GM19395 (cell line): ENCODE results near the gene BCL3.

ENCODE experiments used
- ATAC-seq: cut with Tn5 transposase; IDR thresholded peaks from one replicate; pipeline ENCODE4 v1.9.1; 2021; ENCODE audit warnings: mild to moderate bottlenecking, moderate library complexity; ENCODE audit not compliant: unreplicated experiment

BCL3 gene

DNA sequence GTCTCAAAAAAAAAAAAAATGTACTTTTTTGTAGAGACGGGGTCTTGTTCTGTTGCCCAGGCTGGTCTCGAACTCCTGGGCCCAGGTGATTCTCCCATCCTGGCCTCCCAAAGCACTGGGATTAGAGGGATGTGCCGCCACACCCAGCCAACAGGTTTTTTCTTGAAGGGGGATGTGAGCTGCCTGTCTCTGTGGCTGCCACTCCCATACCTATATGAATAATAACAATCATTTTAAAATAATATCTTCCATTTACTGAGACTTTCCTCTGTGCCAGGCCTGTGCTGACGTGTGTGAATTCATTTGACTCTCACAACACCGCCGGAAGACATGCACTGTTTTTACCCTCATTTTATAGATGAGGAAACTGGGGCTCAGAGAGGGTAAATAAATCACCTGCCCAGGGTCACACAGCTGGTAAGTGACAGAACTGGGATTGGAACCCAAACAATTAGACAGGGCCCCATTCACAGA is 7.2 kb upstream of the BCL3 start:
- ATAC-seq: no peak

GRCh38 chr19:44741841-44742329 is 6.6 kb upstream of the BCL3 start:
- no peak for ATAC-seq

- no peak for ATAC-seq
Measured at GRCh38 chr19:44742330-44743061, 6.0 kb upstream of the BCL3 start.

DNA sequence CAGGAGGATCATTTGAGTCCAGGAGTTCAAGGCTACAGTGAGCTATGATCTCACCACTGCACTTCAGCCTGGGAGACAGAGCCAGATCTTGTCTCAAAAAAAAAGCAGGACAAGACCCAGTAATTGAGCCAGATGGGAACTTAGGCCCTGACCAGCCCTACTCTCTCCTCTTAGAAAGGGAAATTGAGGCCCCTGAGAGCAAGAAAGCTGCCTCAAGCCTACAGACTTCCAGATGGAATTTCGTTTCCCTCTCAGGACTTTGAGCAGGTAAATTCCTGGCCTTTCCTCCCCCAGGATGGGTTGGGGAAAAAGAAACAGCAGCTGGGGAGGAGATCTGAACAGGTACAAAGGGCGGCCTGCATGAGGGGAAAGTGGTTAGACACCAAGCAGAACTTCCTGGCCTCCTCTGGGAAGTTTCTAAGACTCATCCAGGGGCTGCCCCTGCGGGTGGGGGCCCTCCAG is 3.6 kb upstream of the BCL3 start:
- no peak for ATAC-seq

DNA sequence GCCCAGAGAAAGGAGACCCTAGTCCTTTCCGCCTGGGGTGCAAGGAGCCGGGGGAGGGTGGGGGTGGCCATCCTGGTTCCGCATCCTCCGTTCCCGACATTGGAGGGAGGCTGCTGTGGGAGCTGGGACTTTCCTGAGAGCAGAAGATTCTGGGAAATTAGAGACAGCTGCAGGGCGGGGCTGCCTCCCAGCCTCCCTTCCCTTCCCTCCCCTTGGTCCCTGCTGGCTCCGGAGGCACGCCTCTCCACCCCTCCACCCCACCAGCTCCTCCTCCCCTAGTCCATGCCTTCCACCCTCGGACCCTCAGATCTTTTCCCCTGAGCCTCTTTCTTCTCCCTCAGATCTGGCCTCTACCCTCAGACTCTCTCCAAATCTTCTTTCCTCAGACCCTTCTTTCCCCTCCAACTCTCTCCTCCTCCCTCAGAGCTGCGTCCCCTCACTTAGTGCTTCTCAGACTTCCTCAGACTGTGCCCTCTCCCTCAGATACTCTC is 3.1 kb upstream of the BCL3 start:
- no peak for ATAC-seq

- no peak for ATAC-seq
Measured at GRCh38 chr19:44745887-44746600, 2.5 kb upstream of the BCL3 start.

- ATAC-seq: no peak
Measured at GRCh38 chr19:44746616-44746945, 1.9 kb upstream of the BCL3 start.

- ATAC-seq: no peak
Measured at GRCh38 chr19:44746946-44747738, 1.4 kb upstream of the BCL3 start.

- ATAC-seq: no peak
Measured at GRCh38 chr19:44747739-44748425, 626 bp upstream of the BCL3 start.

- ATAC-seq: no peak
Measured at GRCh38 chr19:44749292-44749691, 784 bp downstream of the BCL3 start.

- no peak for ATAC-seq
Measured at GRCh38 chr19:44749994-44750393, 1.5 kb downstream of the BCL3 start.

GRCh38 chr19:44752123-44752815 is 3.8 kb downstream of the BCL3 start:
- ATAC-seq: no peak

DNA sequence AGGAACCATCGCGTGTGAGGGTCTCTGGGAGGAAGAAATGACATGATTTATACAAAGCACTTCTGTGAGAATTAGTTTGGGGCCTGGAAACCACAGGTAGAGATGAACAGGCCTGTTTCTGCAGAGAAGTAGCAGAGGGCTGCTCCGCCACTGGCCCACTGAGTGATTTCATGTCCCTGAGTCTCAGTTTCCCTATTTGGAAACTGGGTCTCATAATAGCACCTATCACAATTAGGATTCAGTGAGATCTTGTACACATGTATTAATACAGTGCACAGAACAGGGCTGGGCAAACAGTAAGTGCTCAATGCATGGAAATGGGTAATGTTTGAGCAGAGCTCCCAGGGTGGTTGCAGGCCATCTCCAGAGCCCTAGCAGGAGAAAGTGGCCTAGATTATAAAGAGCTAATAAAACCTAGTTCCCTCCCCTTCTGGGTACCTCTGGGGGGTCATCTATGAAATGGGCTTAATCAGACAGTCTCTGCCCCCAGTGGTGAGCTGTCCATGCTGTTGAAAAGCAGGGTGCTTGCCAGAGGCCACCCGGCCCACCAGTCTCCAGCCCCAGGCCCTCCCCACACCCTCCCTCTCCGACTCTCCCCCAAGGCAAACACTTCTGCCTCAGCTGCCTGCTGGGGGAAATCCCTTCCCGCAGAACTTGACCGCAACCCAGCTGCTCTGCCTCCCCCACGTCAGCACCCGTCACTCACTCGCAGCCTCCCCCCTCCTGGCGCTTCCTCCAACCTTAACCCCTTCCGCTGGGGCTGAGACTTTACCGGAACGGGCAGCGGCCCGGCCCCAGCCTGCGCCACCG is 4.5 kb downstream of the BCL3 start:
- ATAC-seq: peak; percentile 68

- no peak for ATAC-seq
Measured at GRCh38 chr19:44753626-44753931, 5.1 kb downstream of the BCL3 start.

GRCh38 chr19:44753932-44754749 is 5.6 kb downstream of the BCL3 start:
- peak; percentile 38 for ATAC-seq

- ATAC-seq: no peak
Measured at GRCh38 chr19:44754750-44755080, 6.2 kb downstream of the BCL3 start.

DNA sequence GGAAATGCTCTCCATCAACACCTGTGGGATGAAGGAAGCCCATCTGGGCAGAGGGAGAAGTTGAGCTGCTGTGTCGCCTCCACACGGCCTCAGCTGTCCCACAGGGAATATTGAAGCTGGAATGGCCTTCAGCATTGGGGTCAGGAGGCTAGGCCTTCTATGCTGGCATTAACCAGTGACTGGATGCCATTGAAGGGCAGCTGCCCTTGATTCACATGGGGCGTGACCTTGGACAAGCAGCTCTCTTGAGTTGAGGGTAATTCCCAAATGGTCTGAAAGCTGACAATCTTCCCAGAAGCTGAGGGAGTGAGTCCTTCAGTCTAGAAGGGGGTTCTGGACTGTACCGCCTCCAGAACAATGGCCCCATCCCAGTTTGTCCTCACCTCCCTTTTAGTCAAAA is 6.7 kb downstream of the BCL3 start:
- ATAC-seq: no peak

- no peak for ATAC-seq
Measured at GRCh38 chr19:44756089-44756562, 7.6 kb downstream of the BCL3 start.
